Thyroid gland (tissue), 4 donors: Measurements from ENCODE around the gene SLC12A2. TPM values are rescaled to one million over a fixed set of nuclear protein-coding genes. Genes with fewer than 3 reads are reported as not detected.
A peak's percentile ranks its signal among the peaks of the same experiment; 100 is the strongest.

Experiments
- DNase-seq, 2 donors: peaks; one replicate each; pipeline ENCODE4 v3.0.0-alpha.2; 2019
- H3K27ac ChIP-seq, 3 donors: fragments of 200-600 bp; sonication (generic); 1 replicate in 2 of 3; 2 replicates in 1 of 3; pipeline ENCODE4 v1.5.1; 2016 to 2019; ENCODE audit warnings: mild to moderate bottlenecking in 1 of 3, moderate library complexity in 1 of 3
- H3K27me3 ChIP-seq: fragments of 200-600 bp; sonication (generic); one replicate; pipeline ENCODE4 v1.5.1; 2019
- H3K36me3 ChIP-seq, 2 donors: fragments of 200-600 bp; sonication (generic); one replicate each; pipeline ENCODE4 v1.5.1; 2016 to 2019
- H3K4me1 ChIP-seq, 2 donors: fragments of 200-600 bp; sonication (generic); one replicate each; pipeline ENCODE4 v1.5.1; 2017 to 2019
- H3K4me3 ChIP-seq, 3 donors: fragments of 200-600 bp; sonication (generic); replicated peaks in 1 of 3; 1 replicate in 2 of 3; 2 replicates in 1 of 3; pipeline ENCODE4 v1.5.1; 2016; ENCODE audit warnings: mild to moderate bottlenecking in 1 of 3
- H3K9me3 ChIP-seq: fragments of 200-600 bp; sonication (generic); one replicate; pipeline ENCODE4 v1.5.1; 2017
- CTCF ChIP-seq, 6 experiments: fragments of 200-600 bp in 3 of 6; fragments of 450-650 bp in 3 of 6; sonication (generic) in 3 of 6; IDR thresholded peaks; one replicate each; pipeline ENCODE4 v1.5.1; 2016 to 2019; ENCODE audit warnings: antibody characterized with exemption in 6 of 6, mild to moderate bottlenecking in 2 of 6, inconsistent platforms in 1 of 6, moderate library complexity in 1 of 6
- POLR2A ChIP-seq, 2 donors: fragments of 450-650 bp; IDR thresholded peaks; one replicate each; pipeline ENCODE4 v1.6.1; 2017; ENCODE audit warnings: antibody characterized with exemption in 2 of 2, mild to moderate bottlenecking in 2 of 2, moderate library complexity in 1 of 2
- WGBS, 2 donors: methylation state at CpG; one replicate each; pipeline ENCODE4 v1.1.5; 2017; 5-methylcytosine and 5-hydroxymethylcytosine counted together
- intact Hi-C: fragments of 100-400 bp; cut with DNase I; formaldehyde crosslinking; loops from one replicate; pipeline ENCODE4 v1.15.1; 2023
- total RNA-seq, 4 donors: library from RNA; depleted of rRNA; stranded (reverse); fragments of >200 nt; gene quantifications; one replicate each; pipeline ENCODE4 v1.2.3, GENCODE V29; 2016

Gene SLC12A2
- 10 to 100 TPM; 27.2 to 53.3 (median 29.4) TPM for total RNA-seq

GRCh38 chr5:128083033-128083810 is at the start of gene SLC12A2:
Gene SLC12A2, plus strand, starts transcription at chr5:128083766. Its CDS starts 189 bp downstream, at chr5:128083955.
- H3K36me3 ChIP-seq, result no peaks in the 10 kb centered on the region
- TF ChIP-seq CTCF (IDR thresholded peaks at IDR 0.05) (no peak), POLR2A (IDR thresholded peaks at IDR 0.05) (peak; percentile 73 to 98)
- H3K9me3 ChIP-seq, result no peaks in the 10 kb centered on the region
- WGBS, 2 donors, result 0% methylated on average over 4 to 24 of the region's 104 CpGs
- H3K27ac ChIP-seq, result peak within 1 kb of the TSS; percentile 74 to 97 (median 97)
- DNase-seq, result peak; percentile 91 to 92
- intact Hi-C loops, result no loop called here
- H3K4me1 ChIP-seq, result peaks cover 13 to 14% of the 10 kb centered on the region in 2 donors
- peak within 1 kb of the TSS; percentile 40 to 76 (median 65) for H3K4me3 ChIP-seq
- no peaks in the 10 kb centered on the region for H3K27me3 ChIP-seq

- no peaks in the 10 kb centered on the region for H3K27me3 ChIP-seq
- no peak for DNase-seq
- TF ChIP-seq POLR2A (IDR thresholded peaks at IDR 0.05) (no peak), CTCF (IDR thresholded peaks at IDR 0.05) (no peak)
- intact Hi-C loops, result no loop called here
- no peak overlapping the region for H3K27ac ChIP-seq
- 75 to 81% methylated on average over 4 of the region's 4 CpGs for WGBS, 2 donors
- no peaks in the 10 kb centered on the region for H3K4me1 ChIP-seq
- H3K9me3 ChIP-seq, result no peaks in the 10 kb centered on the region
- H3K36me3 ChIP-seq, result no peaks in the 10 kb centered on the region
- no peak overlapping the region for H3K4me3 ChIP-seq
Measured at GRCh38 chr5:128035689-128036088, 47.9 kb upstream of the SLC12A2 start.

GRCh38 chr5:128036950-128037349 is 46.6 kb upstream of the SLC12A2 start:
- no peaks in the 10 kb centered on the region for H3K9me3 ChIP-seq
- intact Hi-C loops, result no loop called here
- H3K4me1 ChIP-seq, result no peaks in the 10 kb centered on the region
- 20 to 39% methylated on average over 1 of the region's 1 CpG for WGBS, 2 donors
- H3K4me3 ChIP-seq, result no peak overlapping the region
- no peak for TF ChIP-seq POLR2A (IDR thresholded peaks at IDR 0.05)
- no peak for TF ChIP-seq CTCF (IDR thresholded peaks at IDR 0.05)
- no peaks in the 10 kb centered on the region for H3K27me3 ChIP-seq
- no peak overlapping the region for H3K27ac ChIP-seq
- no peak for DNase-seq
- no peaks in the 10 kb centered on the region for H3K36me3 ChIP-seq

- H3K9me3 ChIP-seq, result no peaks in the 10 kb centered on the region
Measured at GRCh38 chr5:128038643-128039042, 44.9 kb upstream of the SLC12A2 start.

More at GRCh38 chr5:128038643-128039042, 44.9 kb upstream of the SLC12A2 start:
- TF ChIP-seq CTCF (IDR thresholded peaks at IDR 0.05) (no peak), POLR2A (IDR thresholded peaks at IDR 0.05) (no peak)
- Histone ChIP-seq H3K27ac (no peak overlapping the region), H3K27me3 (no peaks in the 10 kb centered on the region), H3K4me3 (no peak overlapping the region), H3K4me1 (no peaks in the 10 kb centered on the region), H3K36me3 (no peaks in the 10 kb centered on the region)
- no peak for DNase-seq
- intact Hi-C loops, result no loop called here
